GM10248 (cell line): ENCODE results near the gene TFCP2L1.
"Not testable (repeated sequence)": the region's sequence is repeated elsewhere in the genome, so short reads cannot be mapped to it uniquely, and the experiment has no call there.

Experiments used
- CTCF ChIA-PET: fragments of 300-600 bp; sonication (Branson Sonifier 250); formaldehyde crosslinking; extraction: SDS; loops from one replicate; lab custom pipeline; 2021; ENCODE audit warnings: antibody characterized with exemption; lab: Yijun Ruan, JAX
- POLR2A ChIA-PET: fragments of 350-650 bp; sonication (Branson Sonifier 250); formaldehyde crosslinking; extraction: SDS; loops from one replicate; lab custom pipeline; 2020; ENCODE audit warnings: antibody characterized with exemption; lab: Yijun Ruan, JAX
- DNase-seq: peaks from one replicate; pipeline ENCODE4 v3.0.0; 2012; ENCODE audit errors: extremely low spot score
- CTCF ChIP-seq: IDR thresholded peaks from 2 replicates; pipeline ENCODE4 v1.5.1; 2012; ENCODE audit warnings: mild to moderate bottlenecking, low read depth; ENCODE audit errors: extremely low read depth, missing control alignments, control extremely low read depth

TFCP2L1 gene

GRCh38 chr2:121326628-121327027, 41.6 kb upstream of the TFCP2L1 start:
- ChIA-PET POLR2A (no interaction called here), CTCF (interaction anchor here (1.9 kb wide), 1 partner anchor 12 kb away, joined by 4 read pairs; no protein-coding TSS in a partner anchor)
- no peak for TF ChIP-seq CTCF
- no peak for DNase-seq

GRCh38 chr2:121324601-121325000, 39.6 kb upstream of the TFCP2L1 start:
- ChIA-PET CTCF (no interaction called here), POLR2A (no interaction called here)
- TF ChIP-seq CTCF = no peak
- no peak for DNase-seq

- POLR2A ChIA-PET = no interaction called here
- no peak for DNase-seq
- CTCF ChIA-PET = no interaction called here
- no peak for TF ChIP-seq CTCF
Observed at GRCh38 chr2:121321476-121321875, 36.5 kb upstream of the TFCP2L1 start.

GRCh38 chr2:121319941-121320340, 34.9 kb upstream of the TFCP2L1 start:
- ChIA-PET CTCF (interaction anchor here (1.7 kb wide), 1 partner anchor 14 kb away, joined by 4 read pairs; no protein-coding TSS in a partner anchor), POLR2A (no interaction called here)
- no peak for DNase-seq
- TF ChIP-seq CTCF = no peak

GRCh38 chr2:121316986-121317385, 32.0 kb upstream of the TFCP2L1 start:
- ChIA-PET CTCF (no interaction called here), POLR2A (no interaction called here)
- no peak for DNase-seq
- no peak for TF ChIP-seq CTCF

- POLR2A ChIA-PET, CTCF ChIA-PET, DNase-seq: not testable (repeated sequence)
Observed at GRCh38 chr2:121313701-121314100, 28.7 kb upstream of the TFCP2L1 start.

- ChIA-PET CTCF (interaction anchor here (1.2 to 1.4 kb wide), 2 partner anchors 9 to 144 kb away, joined by 3 read pairs; no protein-coding TSS in a partner anchor), POLR2A (no interaction called here)
- no peak for DNase-seq
- no peak for TF ChIP-seq CTCF
Observed at GRCh38 chr2:121309801-121310200, 24.8 kb upstream of the TFCP2L1 start.
